HEK293 (cell line): Measurements from ENCODE around the gene CDH23.
A peak's percentile ranks its signal among the peaks of the same experiment; 100 is the strongest.

ENCODE experiments used
- CTCF ChIA-PET: fragments of 350-600 bp; formaldehyde crosslinking; extraction: SDS; loops from one replicate; lab custom pipeline; 2021; ENCODE audit warnings: antibody characterized with exemption; lab: Yijun Ruan, JAX
- POLR2A ChIA-PET: fragments of 300-600 bp; formaldehyde crosslinking; extraction: SDS; loops from one replicate; lab custom pipeline; 2020; ENCODE audit warnings: antibody characterized with exemption, inconsistent platforms; lab: Yijun Ruan, JAX
- H3K27ac ChIP-seq: fragments of 200-500 bp; sonication (Bioruptor generic); 2 replicates; pipeline ENCODE4 v1.5.1; 2014; ENCODE audit warnings: low read depth, low read length, control low read depth, inconsistent platforms; ENCODE audit errors: extremely low read depth
- H3K36me3 ChIP-seq, 2 experiments: fragments of 200-500 bp in 1 of 2; sonication (Bioruptor generic) in 1 of 2; 1 replicate in 1 of 2; 2 replicates in 1 of 2; pipeline ENCODE4 v1.5.1; 2014 to 2017; ENCODE audit warnings: inconsistent platforms in 2 of 2, low read length in 2 of 2; ENCODE audit not compliant: control insufficient read depth in 2 of 2, insufficient read depth in 1 of 2
- H3K4me1 ChIP-seq: fragments of 200-500 bp; sonication (Bioruptor generic); 2 replicates; pipeline ENCODE4 v1.5.1; 2014; ENCODE audit warnings: mild to moderate bottlenecking, low read length, inconsistent platforms; ENCODE audit not compliant: control insufficient read depth, insufficient read depth
- H3K4me3 ChIP-seq: 2 replicates; pipeline ENCODE4 v1.5.1; 2011; ENCODE audit warnings: low read depth, mild to moderate bottlenecking, control low read depth, low read length, moderate library complexity
- H3K9me3 ChIP-seq: fragments of 200-500 bp; sonication (Bioruptor generic); 2 replicates; pipeline ENCODE4 v1.5.1; 2014; ENCODE audit warnings: low read depth, low read length, inconsistent platforms; ENCODE audit not compliant: control insufficient read depth, insufficient read depth
- GLI4 ChIP-seq: fragments of 450-650 bp; formaldehyde crosslinking; IDR thresholded peaks from 2 replicates; pipeline ENCODE4 v1.5.1; 2016; ENCODE audit warnings: missing biosample characterization, missing genetic modification characterization
- GLIS1 ChIP-seq: fragments of 450-650 bp; formaldehyde crosslinking; IDR thresholded peaks from 2 replicates; pipeline ENCODE4 v1.5.1; 2016; ENCODE audit warnings: missing biosample characterization, missing genetic modification characterization
- GLIS2 ChIP-seq: fragments of 450-650 bp; formaldehyde crosslinking; IDR thresholded peaks from 2 replicates; pipeline ENCODE4 v1.5.1; 2016; ENCODE audit warnings: missing biosample characterization, missing genetic modification characterization
- PBX3 ChIP-seq: sonication (generic); formaldehyde crosslinking; IDR thresholded peaks from 2 replicates; pipeline ENCODE4 v1.8.1; 2022; ENCODE audit warnings: mild to moderate bottlenecking, moderate library complexity, missing genetic modification reagents
- RBAK ChIP-seq: fragments of 450-650 bp; formaldehyde crosslinking; IDR thresholded peaks from 2 replicates; pipeline ENCODE4 v1.5.1; 2016; ENCODE audit warnings: missing biosample characterization, missing genetic modification characterization
- SP2 ChIP-seq: fragments of 450-650 bp; formaldehyde crosslinking; IDR thresholded peaks from 2 replicates; pipeline ENCODE4 v1.5.1; 2016; ENCODE audit warnings: missing biosample characterization, missing genetic modification characterization
- ZBTB17 ChIP-seq: fragments of 450-650 bp; formaldehyde crosslinking; IDR thresholded peaks from 2 replicates; pipeline ENCODE4 v1.5.1; 2016; ENCODE audit warnings: missing biosample characterization, missing genetic modification characterization
- ZNF184 ChIP-seq: fragments of 450-650 bp; IDR thresholded peaks from 2 replicates; pipeline ENCODE4 v1.5.1; 2018; ENCODE audit warnings: missing biosample characterization, mild to moderate bottlenecking, missing genetic modification characterization
- ZNF335 ChIP-seq: fragments of 450-650 bp; formaldehyde crosslinking; conservative IDR thresholded peaks from 2 replicates; pipeline ENCODE4 v1.5.1; 2016; ENCODE audit warnings: missing biosample characterization, missing genetic modification characterization
- ZNF341 ChIP-seq: fragments of 450-650 bp; formaldehyde crosslinking; IDR thresholded peaks from 2 replicates; pipeline ENCODE4; 2016; ENCODE audit warnings: low read depth, missing biosample characterization, missing genetic modification characterization
- ZNF433 ChIP-seq: fragments of 450-650 bp; formaldehyde crosslinking; IDR thresholded peaks from 2 replicates; pipeline ENCODE4 v1.5.1; 2016; ENCODE audit warnings: missing biosample characterization, missing genetic modification characterization, low read depth
- ZNF548 ChIP-seq: fragments of 450-650 bp; formaldehyde crosslinking; IDR thresholded peaks from 2 replicates; pipeline ENCODE4 v1.5.1; 2016; ENCODE audit warnings: missing biosample characterization, missing genetic modification characterization
- ZNF585B ChIP-seq: fragments of 450-650 bp; formaldehyde crosslinking; IDR thresholded peaks from 2 replicates; pipeline ENCODE4 v1.5.1; 2016; ENCODE audit warnings: missing biosample characterization, missing genetic modification characterization
- ZSCAN16 ChIP-seq: fragments of 450-650 bp; formaldehyde crosslinking; IDR thresholded peaks from 2 replicates; pipeline ENCODE4 v1.5.1; 2016; ENCODE audit warnings: missing biosample characterization, missing genetic modification characterization
- ZXDB ChIP-seq: fragments of 450-650 bp; formaldehyde crosslinking; IDR thresholded peaks from 2 replicates; pipeline ENCODE4 v1.5.1; 2016; ENCODE audit warnings: missing biosample characterization, missing genetic modification characterization
- TF ChIP-seq, protein P1 (sequence below): fragments of 450-650 bp; formaldehyde crosslinking; IDR thresholded peaks from 2 replicates; pipeline ENCODE4 v1.5.1; 2016; ENCODE audit warnings: missing biosample characterization, missing genetic modification characterization
- TF ChIP-seq, protein P2 (sequence below): fragments of 450-650 bp; formaldehyde crosslinking; IDR thresholded peaks from 2 replicates; pipeline ENCODE4 v1.5.1; 2016; ENCODE audit warnings: missing biosample characterization, missing genetic modification characterization
- TF ChIP-seq, protein P3 (sequence below): fragments of 450-650 bp; formaldehyde crosslinking; IDR thresholded peaks from 2 replicates; pipeline ENCODE4 v1.5.1; 2017; ENCODE audit warnings: missing biosample characterization, missing genetic modification characterization
- TF ChIP-seq, protein P4 (sequence below): fragments of 450-650 bp; formaldehyde crosslinking; IDR thresholded peaks from 2 replicates; pipeline ENCODE4 v1.5.1; 2016; ENCODE audit warnings: missing biosample characterization, missing genetic modification characterization
- TF ChIP-seq, protein P5 (sequence below): fragments of 450-650 bp; formaldehyde crosslinking; IDR thresholded peaks from 2 replicates; pipeline ENCODE4 v1.5.1; 2016; ENCODE audit warnings: missing biosample characterization, missing genetic modification characterization

Gene CDH23

GRCh38 chr10:71804077-71804476, 407.4 kb downstream of the CDH23 start:
- CTCF ChIA-PET = interaction anchor here (0.7 to 1.6 kb wide), 2 partner anchors 92 to 1192 kb away, joined by 3 to 5 read pairs; no protein-coding TSS in a partner anchor
- POLR2A ChIA-PET = interaction anchor here (0.7 kb wide), 1 partner anchor 12 kb away, joined by 5 read pairs; no protein-coding TSS in a partner anchor
- Histone ChIP-seq H3K27ac (no peak overlapping the region), H3K4me3 (no peak overlapping the region), H3K4me1 (no peaks in the 10 kb centered on the region), H3K9me3 (no peaks in the 10 kb centered on the region), H3K36me3 (no peaks in the 10 kb centered on the region)
- TF ChIP-seq ZSCAN16 = no peak
- no peak for TF ChIP-seq ZNF585B
- 0 out of 2 replicates have a peak, but pooled peaks have one; percentile 33 for TF ChIP-seq ZNF341
- TF ChIP-seq ZXDB (tag by site-specific recombination) = no peak
- no peak for TF ChIP-seq PBX3 (CRISPR knock-in tag)
- TF ChIP-seq, all 188 proteins: peak for 1

DNA sequence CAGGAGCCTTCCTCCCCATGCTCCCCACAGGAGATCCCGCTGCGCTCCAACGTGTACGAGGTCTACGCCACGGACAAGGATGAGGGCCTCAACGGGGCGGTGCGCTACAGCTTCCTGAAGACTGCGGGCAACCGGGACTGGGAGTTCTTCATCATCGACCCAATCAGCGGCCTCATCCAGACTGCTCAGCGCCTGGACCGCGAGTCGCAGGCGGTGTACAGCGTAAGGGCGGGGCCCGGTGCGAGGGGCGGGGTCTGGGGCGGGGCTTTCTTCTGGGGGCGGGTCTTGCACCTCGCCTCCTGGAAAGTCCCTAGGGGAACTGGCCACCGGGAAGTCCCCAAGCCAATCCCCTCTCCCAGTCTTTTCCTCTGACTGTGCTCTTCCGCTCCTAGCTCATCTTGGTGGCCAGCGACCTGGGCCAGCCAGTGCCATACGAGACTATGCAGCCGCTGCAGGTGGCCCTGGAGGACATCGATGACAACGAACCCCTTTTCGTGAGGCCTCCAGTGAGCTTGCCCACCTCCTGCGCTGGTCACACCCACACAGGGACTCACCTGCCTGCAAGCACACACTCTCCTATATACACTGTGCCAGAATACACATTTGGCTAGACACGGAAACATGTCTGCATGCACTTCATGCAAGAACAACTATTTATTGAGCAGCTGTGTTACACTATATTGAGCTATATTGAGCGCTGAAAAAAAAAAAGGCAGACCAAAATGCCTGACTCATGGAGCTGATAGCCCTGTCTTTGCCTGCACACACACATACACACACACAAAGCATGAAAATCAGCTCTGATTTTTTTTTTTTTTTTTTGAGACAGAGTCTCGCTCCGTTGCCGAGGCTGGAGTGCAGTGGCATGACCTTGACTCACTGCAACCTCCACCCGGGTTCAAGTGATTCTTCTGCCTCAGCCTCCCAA, 409.3 kb downstream of the CDH23 start:
- CTCF ChIA-PET = interaction anchor here (0.7 to 2.5 kb wide), 3 partner anchors 16 to 109 kb away, joined by 3 to 12 read pairs (median 7); partner anchors contain the start of gene VSIR
- H3K9me3 ChIP-seq = no peaks in the 10 kb centered on the region
- H3K27ac ChIP-seq = no peak overlapping the region
- H3K4me3 ChIP-seq = no peak overlapping the region
- H3K36me3 ChIP-seq = no peaks in the 10 kb centered on the region
- POLR2A ChIA-PET = interaction anchor here (0.7 to 1.1 kb wide), 2 partner anchors 33 to 43 kb away, joined by 3 to 4 read pairs; partner anchors contain the start of gene VSIR
- no peaks in the 10 kb centered on the region for H3K4me1 ChIP-seq
- TF ChIP-seq GLIS1 (peak; percentile 72), ZNF184 (tag by site-specific recombination) (no peak), ZNF548 (tag by site-specific recombination) (no peak), ZNF433 (tag by site-specific recombination) (no peak), ZNF335 (tag by site-specific recombination) (0 out of 2 replicates have a peak, but pooled peaks have one; percentile 31), SP2 (tag by site-specific recombination) (peak; percentile 71), ZBTB17 (tag by site-specific recombination) (peak; percentile 16; the same call in 1 of the 2 replicates), RBAK (tag by site-specific recombination) (no peak), GLI4 (no peak), GLIS2 (tag by site-specific recombination) (peak; percentile 54)
- TF ChIP-seq, protein P1, sequence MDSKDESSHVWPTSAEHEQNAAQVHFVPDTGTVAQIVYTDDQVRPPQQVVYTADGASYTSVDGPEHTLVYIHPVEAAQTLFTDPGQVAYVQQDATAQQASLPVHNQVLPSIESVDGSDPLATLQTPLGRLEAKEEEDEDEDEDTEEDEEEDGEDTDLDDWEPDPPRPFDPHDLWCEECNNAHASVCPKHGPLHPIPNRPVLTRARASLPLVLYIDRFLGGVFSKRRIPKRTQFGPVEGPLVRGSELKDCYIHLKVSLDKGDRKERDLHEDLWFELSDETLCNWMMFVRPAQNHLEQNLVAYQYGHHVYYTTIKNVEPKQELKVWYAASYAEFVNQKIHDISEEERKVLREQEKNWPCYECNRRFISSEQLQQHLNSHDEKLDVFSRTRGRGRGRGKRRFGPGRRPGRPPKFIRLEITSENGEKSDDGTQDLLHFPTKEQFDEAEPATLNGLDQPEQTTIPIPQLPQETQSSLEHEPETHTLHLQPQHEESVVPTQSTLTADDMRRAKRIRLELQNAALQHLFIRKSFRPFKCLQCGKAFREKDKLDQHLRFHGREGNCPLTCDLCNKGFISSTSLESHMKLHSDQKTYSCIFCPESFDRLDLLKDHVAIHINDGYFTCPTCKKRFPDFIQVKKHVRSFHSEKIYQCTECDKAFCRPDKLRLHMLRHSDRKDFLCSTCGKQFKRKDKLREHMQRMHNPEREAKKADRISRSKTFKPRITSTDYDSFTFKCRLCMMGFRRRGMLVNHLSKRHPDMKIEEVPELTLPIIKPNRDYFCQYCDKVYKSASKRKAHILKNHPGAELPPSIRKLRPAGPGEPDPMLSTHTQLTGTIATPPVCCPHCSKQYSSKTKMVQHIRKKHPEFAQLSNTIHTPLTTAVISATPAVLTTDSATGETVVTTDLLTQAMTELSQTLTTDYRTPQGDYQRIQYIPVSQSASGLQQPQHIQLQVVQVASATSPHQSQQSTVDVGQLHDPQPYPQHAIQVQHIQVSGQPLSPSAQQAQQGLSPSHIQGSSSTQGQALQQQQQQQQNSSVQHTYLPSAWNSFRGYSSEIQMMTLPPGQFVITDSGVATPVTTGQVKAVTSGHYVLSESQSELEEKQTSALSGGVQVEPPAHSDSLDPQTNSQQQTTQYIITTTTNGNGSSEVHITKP (tag by site-specific recombination) = peak; percentile 71
- TF ChIP-seq, protein P2, sequence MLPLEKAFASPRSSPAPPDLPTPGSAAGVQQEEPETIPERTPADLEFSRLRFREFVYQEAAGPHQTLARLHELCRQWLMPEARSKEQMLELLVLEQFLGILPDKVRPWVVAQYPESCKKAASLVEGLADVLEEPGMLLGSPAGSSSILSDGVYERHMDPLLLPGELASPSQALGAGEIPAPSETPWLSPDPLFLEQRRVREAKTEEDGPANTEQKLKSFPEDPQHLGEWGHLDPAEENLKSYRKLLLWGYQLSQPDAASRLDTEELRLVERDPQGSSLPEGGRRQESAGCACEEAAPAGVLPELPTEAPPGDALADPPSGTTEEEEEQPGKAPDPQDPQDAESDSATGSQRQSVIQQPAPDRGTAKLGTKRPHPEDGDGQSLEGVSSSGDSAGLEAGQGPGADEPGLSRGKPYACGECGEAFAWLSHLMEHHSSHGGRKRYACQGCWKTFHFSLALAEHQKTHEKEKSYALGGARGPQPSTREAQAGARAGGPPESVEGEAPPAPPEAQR (tag by site-specific recombination) = no peak
- TF ChIP-seq, protein P3, sequence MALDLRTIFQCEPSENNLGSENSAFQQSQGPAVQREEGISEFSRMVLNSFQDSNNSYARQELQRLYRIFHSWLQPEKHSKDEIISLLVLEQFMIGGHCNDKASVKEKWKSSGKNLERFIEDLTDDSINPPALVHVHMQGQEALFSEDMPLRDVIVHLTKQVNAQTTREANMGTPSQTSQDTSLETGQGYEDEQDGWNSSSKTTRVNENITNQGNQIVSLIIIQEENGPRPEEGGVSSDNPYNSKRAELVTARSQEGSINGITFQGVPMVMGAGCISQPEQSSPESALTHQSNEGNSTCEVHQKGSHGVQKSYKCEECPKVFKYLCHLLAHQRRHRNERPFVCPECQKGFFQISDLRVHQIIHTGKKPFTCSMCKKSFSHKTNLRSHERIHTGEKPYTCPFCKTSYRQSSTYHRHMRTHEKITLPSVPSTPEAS = peak; percentile 63; the same call in 1 of the 2 replicates
- TF ChIP-seq, protein P4, sequence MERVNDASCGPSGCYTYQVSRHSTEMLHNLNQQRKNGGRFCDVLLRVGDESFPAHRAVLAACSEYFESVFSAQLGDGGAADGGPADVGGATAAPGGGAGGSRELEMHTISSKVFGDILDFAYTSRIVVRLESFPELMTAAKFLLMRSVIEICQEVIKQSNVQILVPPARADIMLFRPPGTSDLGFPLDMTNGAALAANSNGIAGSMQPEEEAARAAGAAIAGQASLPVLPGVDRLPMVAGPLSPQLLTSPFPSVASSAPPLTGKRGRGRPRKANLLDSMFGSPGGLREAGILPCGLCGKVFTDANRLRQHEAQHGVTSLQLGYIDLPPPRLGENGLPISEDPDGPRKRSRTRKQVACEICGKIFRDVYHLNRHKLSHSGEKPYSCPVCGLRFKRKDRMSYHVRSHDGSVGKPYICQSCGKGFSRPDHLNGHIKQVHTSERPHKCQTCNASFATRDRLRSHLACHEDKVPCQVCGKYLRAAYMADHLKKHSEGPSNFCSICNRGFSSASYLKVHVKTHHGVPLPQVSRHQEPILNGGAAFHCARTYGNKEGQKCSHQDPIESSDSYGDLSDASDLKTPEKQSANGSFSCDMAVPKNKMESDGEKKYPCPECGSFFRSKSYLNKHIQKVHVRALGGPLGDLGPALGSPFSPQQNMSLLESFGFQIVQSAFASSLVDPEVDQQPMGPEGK (tag by site-specific recombination) = 0 out of 2 replicates have a peak, but pooled peaks have one; percentile 5
- TF ChIP-seq, protein P5, sequence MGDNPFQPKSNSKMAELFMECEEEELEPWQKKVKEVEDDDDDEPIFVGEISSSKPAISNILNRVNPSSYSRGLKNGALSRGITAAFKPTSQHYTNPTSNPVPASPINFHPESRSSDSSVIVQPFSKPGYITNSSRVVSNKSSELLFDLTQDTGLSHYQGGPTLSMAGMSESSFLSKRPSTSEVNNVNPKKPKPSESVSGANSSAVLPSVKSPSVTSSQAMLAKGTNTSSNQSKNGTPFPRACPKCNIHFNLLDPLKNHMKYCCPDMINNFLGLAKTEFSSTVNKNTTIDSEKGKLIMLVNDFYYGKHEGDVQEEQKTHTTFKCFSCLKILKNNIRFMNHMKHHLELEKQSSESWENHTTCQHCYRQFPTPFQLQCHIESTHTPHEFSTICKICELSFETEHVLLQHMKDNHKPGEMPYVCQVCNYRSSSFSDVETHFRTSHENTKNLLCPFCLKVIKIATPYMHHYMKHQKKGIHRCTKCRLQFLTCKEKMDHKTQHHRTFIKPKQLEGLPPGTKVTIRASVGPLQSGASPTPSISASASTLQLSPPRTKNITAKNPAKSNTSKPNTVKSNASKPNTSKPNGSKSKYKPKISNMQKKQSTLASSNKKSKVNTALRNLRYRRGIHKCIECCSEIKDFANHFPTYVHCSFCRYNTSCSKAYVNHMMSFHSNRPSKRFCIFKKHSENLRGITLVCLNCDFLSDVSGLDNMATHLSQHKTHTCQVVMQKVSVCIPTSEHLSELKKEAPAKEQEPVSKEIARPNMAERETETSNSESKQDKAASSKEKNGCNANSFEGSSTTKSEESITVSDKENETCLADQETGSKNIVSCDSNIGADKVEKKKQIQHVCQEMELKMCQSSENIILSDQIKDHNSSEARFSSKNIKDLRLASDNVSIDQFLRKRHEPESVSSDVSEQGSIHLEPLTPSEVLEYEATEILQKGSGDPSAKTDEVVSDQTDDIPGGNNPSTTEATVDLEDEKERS (tag by site-specific recombination) = no peak
